Measurements from ENCODE around the gene NF2.

NF2 gene

GRCh38 chr22:29726106-29726505 is 122.7 kb downstream of the NF2 start:
- no peak for DNase-seq

- peak; percentile 47 for DNase-seq
Measured at GRCh38 chr22:29726512-29727130, 123.2 kb downstream of the NF2 start.

GRCh38 chr22:29727131-29727523 is 123.7 kb downstream of the NF2 start:
- DNase-seq = peak; percentile 73

GRCh38 chr22:29729161-29729560 is 125.7 kb downstream of the NF2 start:
- DNase-seq = no peak

GRCh38 chr22:29731058-29731850 is 127.8 kb downstream of the NF2 start:
- DNase-seq = no peak

DNA sequence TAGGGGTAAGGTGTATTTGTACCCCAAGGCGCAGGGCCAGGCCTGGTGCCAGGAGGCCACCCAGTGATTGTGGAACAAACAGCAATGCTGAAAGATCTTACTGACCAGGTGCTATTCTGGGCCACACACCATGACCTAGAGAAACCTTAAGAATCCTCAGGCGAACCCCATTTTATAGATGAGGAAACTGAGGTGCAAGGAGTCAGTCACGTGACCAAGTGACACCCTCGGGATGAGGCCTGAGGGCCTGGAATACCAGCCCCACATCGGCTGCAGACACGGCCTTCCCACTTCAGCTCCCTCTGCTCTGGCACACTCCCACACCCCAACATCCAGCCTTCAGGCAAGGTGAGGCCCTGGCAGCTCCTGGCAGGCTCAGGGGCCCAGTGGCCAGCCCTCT is 129.4 kb downstream of the NF2 start:
- DNase-seq = no peak

GRCh38 chr22:29733362-29734201 is 130.1 kb downstream of the NF2 start:
- no peak for DNase-seq

- no peak for DNase-seq
Measured at GRCh38 chr22:29734406-29734805, 131.0 kb downstream of the NF2 start.

DNA sequence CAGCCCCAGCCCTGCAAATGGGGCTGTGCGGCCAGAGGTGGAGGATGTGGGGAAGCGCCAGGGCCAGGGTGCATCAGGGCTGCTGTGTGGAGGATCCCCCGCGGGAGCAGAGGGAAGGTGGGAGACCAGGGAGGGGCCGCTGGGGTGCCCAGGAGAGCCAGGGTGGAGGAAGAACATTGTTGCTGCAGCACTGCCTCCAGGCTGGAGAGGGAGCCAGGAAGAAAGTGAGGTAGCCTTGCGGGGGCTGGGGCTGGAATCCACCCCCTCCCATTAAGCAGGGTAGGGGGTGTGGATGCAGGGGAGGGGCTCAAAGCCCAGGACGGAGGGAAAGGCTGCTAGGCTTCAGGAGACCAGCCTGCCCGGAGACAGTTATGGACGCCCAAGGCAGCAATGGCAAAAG is 131.4 kb downstream of the NF2 start:
- DNase-seq = no peak

DNA sequence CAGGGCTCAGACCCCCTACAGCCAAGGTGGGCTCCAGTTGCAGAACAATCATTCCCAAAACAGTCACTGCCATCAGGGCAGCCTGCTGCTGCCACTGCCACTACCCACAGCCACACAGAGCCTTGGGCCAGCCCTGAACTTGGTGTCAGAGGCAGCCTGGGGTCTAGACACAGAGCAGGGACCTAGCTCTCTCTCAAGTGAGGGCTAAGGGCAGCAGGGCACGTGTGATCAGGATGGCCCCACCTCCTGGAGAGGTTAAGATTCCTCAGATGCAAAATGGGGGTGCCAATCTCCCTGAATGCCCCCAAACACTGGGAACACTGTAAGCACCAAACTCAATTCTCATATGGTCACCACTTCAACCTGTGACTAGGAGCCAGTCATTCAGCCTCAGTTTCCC is 132.0 kb downstream of the NF2 start:
- DNase-seq = no peak

- DNase-seq = no peak
Measured at GRCh38 chr22:29737251-29738117, 134.1 kb downstream of the NF2 start.

DNA sequence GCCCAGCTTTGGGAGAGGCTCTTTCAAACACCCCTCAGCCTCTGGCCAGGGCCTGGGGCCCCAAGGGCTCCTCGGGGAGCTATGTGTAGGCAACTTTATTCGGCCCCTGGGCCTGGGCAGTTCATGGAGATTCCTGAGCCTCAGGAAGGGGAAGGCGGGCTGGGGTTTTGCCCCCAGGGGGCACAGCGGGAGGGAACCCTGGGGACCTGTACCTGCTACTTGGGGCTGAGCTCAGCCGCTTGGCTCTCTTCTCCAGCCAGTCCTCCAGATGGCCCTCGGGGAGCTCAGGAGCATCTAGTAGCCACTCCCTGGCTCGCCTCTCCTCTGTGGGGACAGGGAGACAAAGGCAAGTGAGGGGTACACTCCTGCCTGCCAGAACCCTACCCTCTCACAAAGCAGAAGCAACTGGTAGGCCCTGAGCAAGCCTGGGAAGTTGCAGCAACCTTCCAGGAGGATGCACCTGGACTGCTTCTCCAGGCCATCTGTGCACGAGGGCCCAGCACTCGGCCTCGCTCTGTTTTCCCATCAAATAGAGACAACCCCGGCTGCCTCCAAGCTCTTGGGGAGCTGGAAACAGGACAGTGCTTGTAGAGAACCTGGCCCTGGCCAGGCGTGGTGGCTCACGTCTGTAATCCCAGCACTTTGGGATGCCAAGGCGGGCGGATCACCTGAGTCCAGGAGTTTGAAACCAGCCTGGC is 134.8 kb downstream of the NF2 start:
- no peak for DNase-seq

- DNase-seq = no peak
Measured at GRCh38 chr22:29739346-29739875, 136.0 kb downstream of the NF2 start.

DNA sequence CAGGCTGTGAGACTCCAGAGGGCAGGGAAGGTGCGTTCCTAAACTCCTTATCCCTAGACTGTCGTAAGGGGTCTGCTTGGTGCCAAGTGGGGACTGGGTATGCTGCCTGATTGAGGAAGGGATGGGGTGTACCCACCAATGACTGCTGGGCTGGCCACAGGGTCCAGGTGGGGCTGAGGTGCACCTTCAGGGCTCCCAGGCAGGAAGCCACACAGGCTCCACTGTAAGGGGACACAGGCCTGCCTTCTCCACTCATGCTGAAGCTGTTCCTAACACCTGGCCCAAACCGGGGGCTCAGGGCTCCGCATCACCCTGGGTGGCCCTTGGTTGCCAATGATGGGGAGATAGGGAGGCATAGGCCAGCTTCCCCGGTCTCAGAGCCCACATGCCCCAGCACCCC is 136.8 kb downstream of the NF2 start:
- DNase-seq = no peak

DNA sequence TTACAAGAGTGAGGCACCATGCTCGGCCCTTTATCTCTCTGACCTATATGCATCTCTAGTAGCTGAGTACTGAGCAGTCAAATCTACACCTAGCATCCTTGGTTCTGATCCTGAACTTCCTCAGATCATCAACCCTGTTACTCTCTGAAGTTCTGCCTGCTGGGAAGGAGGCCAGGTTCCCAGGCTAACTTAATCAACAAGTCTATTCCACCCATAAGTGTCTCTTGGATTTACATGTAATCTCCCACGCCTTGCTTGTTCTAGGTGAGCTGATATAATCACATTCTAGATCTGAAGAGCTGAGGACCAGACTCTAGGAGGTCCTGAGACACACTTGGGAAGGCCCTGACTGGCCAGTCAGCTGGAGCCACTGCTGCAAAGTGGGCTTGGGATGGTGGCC is 138.5 kb downstream of the NF2 start:
- no peak for DNase-seq

DNA sequence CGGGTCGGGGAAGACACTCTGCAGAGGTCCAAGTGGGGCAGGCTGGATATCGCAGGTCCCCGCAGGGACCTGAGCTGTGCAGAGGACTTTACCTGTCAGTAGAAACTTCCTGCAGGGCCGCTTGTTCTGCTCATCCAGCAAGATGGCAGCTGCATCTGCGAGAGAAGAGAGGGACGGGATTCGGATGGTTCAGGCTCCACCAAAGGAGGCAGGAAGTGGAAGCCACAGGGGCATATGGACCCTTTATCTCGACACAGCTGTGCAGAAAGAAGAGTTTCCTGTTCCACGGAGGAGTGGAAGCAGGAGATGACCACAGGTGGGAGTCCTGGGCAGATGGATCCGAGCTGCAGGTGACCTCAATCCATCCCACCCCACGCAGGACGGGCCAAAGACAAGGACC is 138.9 kb downstream of the NF2 start:
- DNase-seq = no peak

DNA sequence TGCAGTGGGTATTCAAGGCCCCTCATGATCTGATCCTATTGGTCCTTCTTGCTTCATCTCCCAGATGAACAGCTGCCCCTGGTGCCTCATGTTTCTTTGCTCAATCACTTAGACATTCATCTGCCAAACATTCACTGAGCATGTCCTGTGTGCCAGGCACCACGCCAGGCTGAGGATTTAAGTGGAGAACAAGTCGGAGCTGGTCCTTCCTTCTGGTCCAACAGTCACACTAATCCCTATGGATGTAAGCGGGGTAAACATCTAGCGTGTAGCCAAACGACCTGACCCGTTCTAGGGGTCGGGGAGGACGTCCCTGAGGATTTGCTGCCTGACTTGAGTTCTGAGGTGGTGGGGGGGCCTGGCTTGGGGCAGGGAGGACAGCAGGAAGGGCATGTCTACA is 141.5 kb downstream of the NF2 start:
- peak; percentile 84 for DNase-seq

GRCh38 chr22:29747832-29748231 is 144.4 kb downstream of the NF2 start:
- no peak for DNase-seq

Measured in eye (tissue), 1 donor.